H9 (cell line): ENCODE data around the gene CDH13. TPM values are rescaled to one million over a fixed set of nuclear protein-coding genes. Genes with fewer than 3 reads are reported as not detected.

ENCODE experiments used
- DNase-seq: peaks from one replicate; pipeline ENCODE4 v3.0.0-alpha.2; 2017
- H2AFZ ChIP-seq: one replicate; pipeline ENCODE4 v1.6.1; 2013; ENCODE audit warnings: mild to moderate bottlenecking, low read length, control low read depth, moderate library complexity
- H2AK5ac ChIP-seq: 2 replicates; pipeline ENCODE4 v1.6.1; 2013; ENCODE audit warnings: low read length, control low read depth, mixed read lengths; ENCODE audit not compliant: insufficient read length
- H2BK120ac ChIP-seq: one replicate; pipeline ENCODE4 v1.6.1; 2013; ENCODE audit warnings: low read depth, mild to moderate bottlenecking, low read length, control low read depth, inconsistent platforms; ENCODE audit not compliant: poor library complexity, severe bottlenecking
- H2BK12ac ChIP-seq: 2 replicates; pipeline ENCODE4 v1.6.1; 2013; ENCODE audit warnings: low read length, control low read depth, mixed read lengths, low read depth; ENCODE audit not compliant: insufficient read length
- H2BK15ac ChIP-seq: 2 replicates; pipeline ENCODE4 v1.6.1; 2013; ENCODE audit warnings: low read depth, low read length, control low read depth
- H2BK20ac ChIP-seq: one replicate; pipeline ENCODE4 v1.6.1; 2013; ENCODE audit warnings: low read depth, mild to moderate bottlenecking, low read length, control low read depth, inconsistent platforms; ENCODE audit not compliant: poor library complexity, severe bottlenecking
- H2BK5ac ChIP-seq: 2 replicates; pipeline ENCODE4 v1.6.1; 2013; ENCODE audit warnings: low read length, control low read depth, mixed read lengths; ENCODE audit not compliant: insufficient read length
- H3K14ac ChIP-seq: 2 replicates; pipeline ENCODE4 v1.6.1; 2013; ENCODE audit warnings: low read length, control low read depth; ENCODE audit not compliant: insufficient read depth
- H3K18ac ChIP-seq: 2 replicates; pipeline ENCODE4 v1.6.1; 2013; ENCODE audit warnings: low read depth, mild to moderate bottlenecking, mixed read lengths, low read length, control low read depth; ENCODE audit not compliant: insufficient read length
- H3K23ac ChIP-seq: 2 replicates; pipeline ENCODE4 v1.6.1; 2013; ENCODE audit warnings: low read length, control low read depth, mixed read lengths, low read depth; ENCODE audit not compliant: insufficient read length
- H3K23me2 ChIP-seq: 2 replicates; pipeline ENCODE4 v1.6.1; 2013; ENCODE audit warnings: low read depth, mild to moderate bottlenecking, mixed read lengths, low read length, control low read depth; ENCODE audit not compliant: insufficient read length, poor library complexity, severe bottlenecking
- H3K27ac ChIP-seq: 2 replicates; pipeline ENCODE4 v1.5.1; 2013; ENCODE audit warnings: low read length, control low read depth, mixed read lengths, low read depth; ENCODE audit not compliant: insufficient read length
- H3K27me3 ChIP-seq: 2 replicates; pipeline ENCODE4 v1.6.1; 2013; ENCODE audit warnings: low read length, control low read depth, inconsistent platforms; ENCODE audit not compliant: insufficient read depth
- H3K4ac ChIP-seq: 2 replicates; pipeline ENCODE4 v1.6.1; 2013; ENCODE audit warnings: low read depth, mild to moderate bottlenecking, control low read depth, inconsistent platforms, low read length, moderate library complexity
- H3K4me1 ChIP-seq: 2 replicates; pipeline ENCODE4 v1.6.1; 2013; ENCODE audit warnings: low read length, control low read depth, inconsistent platforms; ENCODE audit not compliant: insufficient read depth
- H3K4me2 ChIP-seq: 2 replicates; pipeline ENCODE4 v1.6.1; 2013; ENCODE audit warnings: low read length, control low read depth, mixed read lengths; ENCODE audit not compliant: insufficient read length, insufficient read depth
- H3K56ac ChIP-seq: 2 replicates; pipeline ENCODE4 v1.6.1; 2013; ENCODE audit warnings: low read depth, mild to moderate bottlenecking, mixed read lengths, low read length, control low read depth; ENCODE audit not compliant: insufficient read length
- H3K79me1 ChIP-seq: 2 replicates; pipeline ENCODE4 v1.6.1; 2013; ENCODE audit warnings: low read depth, mild to moderate bottlenecking, moderate library complexity, low read length, control low read depth, inconsistent platforms; ENCODE audit not compliant: insufficient read depth, poor library complexity, severe bottlenecking
- H3K79me2 ChIP-seq: 2 replicates; pipeline ENCODE4 v1.6.1; 2013; ENCODE audit warnings: low read length, control low read depth, inconsistent platforms; ENCODE audit not compliant: insufficient read depth
- H3K9ac ChIP-seq: 2 replicates; pipeline ENCODE4 v1.6.1; 2013; ENCODE audit warnings: low read length, control low read depth, mixed read lengths; ENCODE audit not compliant: insufficient read length; ENCODE audit errors: extremely low read depth
- H3K9me3 ChIP-seq: one replicate; pipeline ENCODE4 v1.6.1; 2013; ENCODE audit warnings: low read depth, low read length, inconsistent platforms; ENCODE audit not compliant: control insufficient read depth
- H3T11ph ChIP-seq: one replicate; pipeline ENCODE4 v1.6.1; 2013; ENCODE audit warnings: mild to moderate bottlenecking, low read length, control low read depth, inconsistent platforms
- H4K20me1 ChIP-seq: one replicate; pipeline ENCODE4 v1.6.1; 2013; ENCODE audit not compliant: control insufficient read depth, insufficient read length, insufficient read depth
- H4K5ac ChIP-seq: 2 replicates; pipeline ENCODE4 v1.6.1; 2013; ENCODE audit warnings: low read depth, mild to moderate bottlenecking, mixed read lengths, low read length, control low read depth; ENCODE audit not compliant: insufficient read length
- H4K8ac ChIP-seq: replicated peaks from 2 replicates; pipeline ENCODE4 v1.6.1; 2013; ENCODE audit warnings: low read length, control low read depth, mixed read lengths, low read depth; ENCODE audit not compliant: insufficient read length
- H4K91ac ChIP-seq: 2 replicates; pipeline ENCODE4 v1.6.1; 2013; ENCODE audit warnings: low read depth, mild to moderate bottlenecking, moderate library complexity, mixed read lengths, low read length, control low read depth; ENCODE audit not compliant: insufficient read length
- H3K27ac Mint-ChIP-seq, 3 experiments: 2 replicates in 2 of 3; 3 replicates in 1 of 3; pipeline ENCODE4 v1.8.0; 2020 to 2021; ENCODE audit warnings: mixed read lengths in 3 of 3, mild to moderate bottlenecking in 1 of 3, moderate library complexity in 1 of 3
- H3K27me3 Mint-ChIP-seq: 2 replicates; pipeline ENCODE4 v1.8.0; 2021; ENCODE audit warnings: low read depth, mild to moderate bottlenecking, moderate library complexity, mixed read lengths
- H3K36me3 Mint-ChIP-seq, 3 experiments: 2 replicates in 2 of 3; 3 replicates in 1 of 3; pipeline ENCODE4 v1.8.0; 2020 to 2021; ENCODE audit warnings: low read depth in 3 of 3, mixed read lengths in 3 of 3; ENCODE audit not compliant: insufficient read depth in 1 of 3
- H3K4me1 Mint-ChIP-seq, 2 experiments: 2 replicates each; pipeline ENCODE4 v1.8.0; 2020; ENCODE audit warnings: mixed read lengths in 2 of 2
- H3K4me3 Mint-ChIP-seq, 2 experiments: 2 replicates in 1 of 2; 3 replicates in 1 of 2; pipeline ENCODE4 v1.8.0; 2020 to 2021; ENCODE audit warnings: mild to moderate bottlenecking in 2 of 2, mixed read lengths in 2 of 2, moderate library complexity in 1 of 2
- H3K9me3 Mint-ChIP-seq, 2 experiments: 2 replicates in 1 of 2; 3 replicates in 1 of 2; pipeline ENCODE4 v1.8.0; 2020; ENCODE audit warnings: mild to moderate bottlenecking in 2 of 2, mixed read lengths in 2 of 2, moderate library complexity in 1 of 2
- WGBS: extraction: QIAGEN DNeasy Blood & Tissue Kit; methylation state at CpG from one replicate; pipeline ENCODE4 v1.1.7; 2013; ENCODE audit warnings: missing lambda C conversion rate, low lambda C conversion rate, mixed read lengths; ENCODE audit not compliant: insufficient read length; ENCODE audit errors: extremely low coverage; 5-methylcytosine and 5-hydroxymethylcytosine counted together
- total RNA-seq: library from RNA; stranded (reverse); gene quantifications from 2 replicates; pipeline ENCODE4 v1.2.1, GENCODE V29; 2021
- TF ChIP-seq, protein P1 (sequence below): fragments of 200-600 bp; sonication (generic); conservative IDR thresholded peaks from 3 replicates; pipeline ENCODE4 v1.8.0; 2021; ENCODE audit warnings: antibody characterized with exemption, mild to moderate bottlenecking

Gene CDH13
- total RNA-seq, 1 experiment from 2014 or later = 1.5 TPM

DNA sequence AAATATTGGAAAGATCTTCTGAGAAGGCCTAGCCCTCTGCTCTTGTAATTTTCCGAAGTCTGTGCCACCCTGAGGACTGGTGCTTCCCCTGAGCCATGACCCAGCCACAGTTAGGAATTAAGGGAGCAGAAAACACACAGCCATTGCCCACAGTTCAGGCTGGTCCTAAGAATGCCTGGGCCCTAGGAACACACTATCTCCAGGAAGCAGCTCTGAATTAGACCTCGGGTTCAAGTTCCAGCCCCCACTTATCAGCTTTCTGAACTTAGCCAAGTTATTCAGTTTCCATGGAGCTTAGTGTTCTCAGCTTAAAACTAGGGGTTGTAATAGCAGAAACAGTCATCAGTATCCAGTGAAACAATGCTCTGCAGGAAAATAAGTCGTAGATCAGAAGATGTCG, 56.0 kb downstream of the CDH13 start:
- H3K9ac ChIP-seq = no peak overlapping the region
- no peak overlapping the region for H3K27ac ChIP-seq
- H3K4me1 ChIP-seq = no peaks in the 10 kb centered on the region
- H4K91ac ChIP-seq = no peak overlapping the region
- H2BK20ac ChIP-seq = no peak overlapping the region
- H4K20me1 ChIP-seq = no peaks in the 10 kb centered on the region
- no peak overlapping the region for H4K5ac ChIP-seq
- no peak overlapping the region for H4K8ac ChIP-seq
- no peak overlapping the region for H3K56ac ChIP-seq
- Mint-ChIP-seq H3K27me3 (no peaks in the 10 kb centered on the region; the same call in 1 of the 2 replicates), H3K27ac (no peak overlapping the region), H3K36me3 (no peaks in the 10 kb centered on the region), H3K4me3 (no peak overlapping the region), H3K4me1 (no peaks in the 10 kb centered on the region), H3K9me3 (no peaks in the 10 kb centered on the region)
- no peak overlapping the region for H3K4ac ChIP-seq
- no peak overlapping the region for H3K18ac ChIP-seq
- H2AK5ac ChIP-seq = no peak overlapping the region
- H3K9me3 ChIP-seq = no peaks in the 10 kb centered on the region
- H2BK15ac ChIP-seq = no peak overlapping the region
- H3K14ac ChIP-seq = no peak overlapping the region; the same call in 1 of the 2 replicates
- TF ChIP-seq, protein P1, sequence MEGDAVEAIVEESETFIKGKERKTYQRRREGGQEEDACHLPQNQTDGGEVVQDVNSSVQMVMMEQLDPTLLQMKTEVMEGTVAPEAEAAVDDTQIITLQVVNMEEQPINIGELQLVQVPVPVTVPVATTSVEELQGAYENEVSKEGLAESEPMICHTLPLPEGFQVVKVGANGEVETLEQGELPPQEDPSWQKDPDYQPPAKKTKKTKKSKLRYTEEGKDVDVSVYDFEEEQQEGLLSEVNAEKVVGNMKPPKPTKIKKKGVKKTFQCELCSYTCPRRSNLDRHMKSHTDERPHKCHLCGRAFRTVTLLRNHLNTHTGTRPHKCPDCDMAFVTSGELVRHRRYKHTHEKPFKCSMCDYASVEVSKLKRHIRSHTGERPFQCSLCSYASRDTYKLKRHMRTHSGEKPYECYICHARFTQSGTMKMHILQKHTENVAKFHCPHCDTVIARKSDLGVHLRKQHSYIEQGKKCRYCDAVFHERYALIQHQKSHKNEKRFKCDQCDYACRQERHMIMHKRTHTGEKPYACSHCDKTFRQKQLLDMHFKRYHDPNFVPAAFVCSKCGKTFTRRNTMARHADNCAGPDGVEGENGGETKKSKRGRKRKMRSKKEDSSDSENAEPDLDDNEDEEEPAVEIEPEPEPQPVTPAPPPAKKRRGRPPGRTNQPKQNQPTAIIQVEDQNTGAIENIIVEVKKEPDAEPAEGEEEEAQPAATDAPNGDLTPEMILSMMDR = no peak
- no peak overlapping the region for H2BK5ac ChIP-seq
- H2BK120ac ChIP-seq = no peak overlapping the region
- H3K4me2 ChIP-seq = no peak overlapping the region
- no peaks in the 10 kb centered on the region; the same call in 1 of the 2 replicates for H3K27me3 ChIP-seq
- no peaks in the 10 kb centered on the region for H3K79me2 ChIP-seq
- no peak overlapping the region for H3K23ac ChIP-seq
- H2AFZ ChIP-seq = no peak overlapping the region
- H3T11ph ChIP-seq = no peak overlapping the region
- H3K23me2 ChIP-seq = no peaks in the 10 kb centered on the region
- no CpG with 5 or more reads among the region's 4 CpGs for WGBS
- H2BK12ac ChIP-seq = no peak overlapping the region
- no peaks in the 10 kb centered on the region for H3K79me1 ChIP-seq
- DNase-seq = no peak
